K562 (cell line): ENCODE data around the gene CEP290. TPM values are rescaled to one million over a fixed set of nuclear protein-coding genes. Genes with fewer than 3 reads are reported as not detected.

ENCODE experiments used
- ATAC-seq: fragments of 200-7000 bp; cut with Tn5 transposase; 3 replicates; pipeline ENCODE4 v1.9.1; 2020; ENCODE audit warnings: moderate library complexity
- BruUV-seq: library from RNA; stranded (reverse); fragments of 400-500 nt; replicated peaks from 2 replicates; lab custom pipeline; 2021; lab: Mats Ljungman, UMichigan
- CTCF ChIA-PET: fragments of 300-600 bp; formaldehyde crosslinking; extraction: SDS; loops from one replicate; lab custom pipeline; 2021; ENCODE audit warnings: low intra/inter-chr PET ratio; lab: Yijun Ruan, JAX
- POLR2A ChIA-PET: fragments of 300-600, 350-650 bp; sonication (Branson Sonifier 250); formaldehyde crosslinking; extraction: SDS; loops from one replicate; lab custom pipeline; 2021; ENCODE audit warnings: antibody characterized with exemption, inconsistent platforms; lab: Yijun Ruan, JAX
- DNase-seq, 4 experiments: peaks; one replicate each; pipeline versions ENCODE4 v3.0.0 to v3.0.0-alpha.2; 2011 to 2018; ENCODE audit warnings: low spot score in 3 of 4, mixed read lengths in 3 of 4; ENCODE audit errors: extremely low read depth in 1 of 4
- FAIRE-seq: peaks from 2 replicates; lab custom pipeline; 2011; peaks lifted over from hg19 to GRCh38; lab: Jason Lieb, UNC
- H2AFZ ChIP-seq: 2 replicates; pipeline ENCODE4 v1.6.0; 2011; ENCODE audit warnings: low read depth, low read length, control low read depth, inconsistent platforms
- H3K27ac ChIP-seq: fragments of 200-600 bp; 3 replicates; pipeline ENCODE4 v1.8.0; 2011; ENCODE audit warnings: low read depth, mild to moderate bottlenecking, control low read depth, inconsistent platforms, low read length, moderate library complexity, mixed read lengths; ENCODE audit errors: extremely low read depth
- H3K27me3 ChIP-seq, 2 experiments: fragments of 300-600 bp in 1 of 2; 2 replicates in 1 of 2; 3 replicates in 1 of 2; pipeline versions ENCODE4 v1.6.0 to v1.8.0; 2011; ENCODE audit warnings: inconsistent platforms in 2 of 2, low read length in 2 of 2, mild to moderate bottlenecking in 1 of 2, mixed read lengths in 1 of 2, moderate library complexity in 1 of 2; ENCODE audit not compliant: control insufficient read depth in 2 of 2, insufficient read depth in 2 of 2
- H3K36me3 ChIP-seq: fragments of 300-600 bp; 3 replicates; pipeline ENCODE4 v1.8.0; 2011; ENCODE audit warnings: mild to moderate bottlenecking, low read length, inconsistent platforms; ENCODE audit not compliant: control insufficient read depth, insufficient read depth
- H3K4me1 ChIP-seq, 2 experiments: fragments of 200-600 bp in 1 of 2; replicated peaks in 1 of 2; 2 replicates in 1 of 2; 3 replicates in 1 of 2; pipeline versions ENCODE4 v1.5.1 to v1.8.0; 2011; ENCODE audit warnings: inconsistent platforms in 2 of 2, low read length in 2 of 2, mild to moderate bottlenecking in 1 of 2, mixed read lengths in 1 of 2, moderate library complexity in 1 of 2; ENCODE audit not compliant: control insufficient read depth in 2 of 2, insufficient read depth in 2 of 2
- H3K4me2 ChIP-seq: 2 replicates; pipeline ENCODE4 v1.6.1; 2011; ENCODE audit warnings: low read length, control low read depth, inconsistent platforms, mixed read lengths; ENCODE audit not compliant: insufficient read depth
- H3K4me3 ChIP-seq: fragments of 200-600 bp; sonication (generic), shearing (Covaris generic); 2 replicates; pipeline ENCODE4 v1.5.1; 2016; ENCODE audit warnings: control low read depth, inconsistent platforms
- H3K79me2 ChIP-seq: fragments of 200-600 bp; 3 replicates; pipeline ENCODE4 v1.8.0; 2011; ENCODE audit warnings: low read length, inconsistent platforms; ENCODE audit not compliant: control insufficient read depth, insufficient read depth
- H3K9ac ChIP-seq, 2 experiments: 2 replicates each; pipeline versions ENCODE4 v1.6.0 to v1.6.1; 2011; ENCODE audit warnings: low read depth in 2 of 2, low read length in 2 of 2, control low read depth in 1 of 2, inconsistent platforms in 1 of 2, mild to moderate bottlenecking in 1 of 2, mixed read lengths in 1 of 2; ENCODE audit not compliant: insufficient read depth in 1 of 2
- H3K9me1 ChIP-seq: one replicate; pipeline ENCODE4 v1.6.0; 2011; ENCODE audit warnings: inconsistent platforms, mild to moderate bottlenecking, low read length, moderate library complexity; ENCODE audit not compliant: control insufficient read depth, insufficient read depth
- H3K9me3 ChIP-seq: replicated peaks from 2 replicates; pipeline ENCODE4 v1.5.1; 2011; ENCODE audit warnings: low read depth, low read length, inconsistent platforms; ENCODE audit not compliant: control insufficient read depth, insufficient read depth
- H4K20me1 ChIP-seq: replicated peaks from 2 replicates; pipeline ENCODE4 v1.6.1; 2011; ENCODE audit warnings: low read length, inconsistent platforms, mixed read lengths; ENCODE audit not compliant: control insufficient read depth, insufficient read depth
- ARID2 ChIP-seq: fragments of 450-650 bp; IDR thresholded peaks from 2 replicates; pipeline ENCODE4 v1.6.1; 2017; ENCODE audit warnings: antibody characterized with exemption, mild to moderate bottlenecking
- CEBPG ChIP-seq, 3 experiments: fragments of 200-800 bp in 1 of 3; sonication (Bioruptor generic) in 1 of 3; sonication (generic) in 1 of 3; formaldehyde crosslinking in 1 of 3; IDR thresholded peaks in 2 of 3; conservative IDR thresholded peaks in 1 of 3; 2 replicates each; pipeline versions ENCODE4 v1.6.1 to v1.8.0; 2016 to 2022; ENCODE audit warnings: missing compliant biosample characterization in 2 of 3, missing genetic modification characterization in 2 of 3, mild to moderate bottlenecking in 1 of 3, missing genetic modification reagents in 1 of 3
- FOXJ2 ChIP-seq: fragments of 200-800 bp; sonication (Bioruptor generic); IDR thresholded peaks from 2 replicates; pipeline ENCODE4 v1.6.1; 2016; ENCODE audit warnings: missing genetic modification characterization, missing compliant biosample characterization
- HDAC1 ChIP-seq, 2 experiments: fragments of 450-650 bp; IDR thresholded peaks; 2 replicates each; pipeline ENCODE4 v1.6.1; 2016 to 2017; ENCODE audit warnings: inconsistent platforms in 1 of 2, mild to moderate bottlenecking in 1 of 2, moderate library complexity in 1 of 2
- HMG20A ChIP-seq: fragments of 450-650 bp; formaldehyde crosslinking; conservative IDR thresholded peaks from 2 replicates; pipeline ENCODE4 v1.4.0; 2020; ENCODE audit warnings: mild to moderate bottlenecking, mixed read lengths
- KHSRP ChIP-seq: fragments of 450-650 bp; IDR thresholded peaks from 2 replicates; pipeline ENCODE4 v1.6.1; 2017
- MYBL2 ChIP-seq, 2 experiments: fragments of 450-650 bp in 1 of 2; sonication (generic) in 1 of 2; formaldehyde crosslinking in 1 of 2; IDR thresholded peaks; 2 replicates each; pipeline versions ENCODE4 v1.6.1 to v1.8.1; 2017 to 2022; ENCODE audit warnings: borderline replicate concordance in 1 of 2, inconsistent platforms in 1 of 2, low read depth in 1 of 2, mild to moderate bottlenecking in 1 of 2, missing genetic modification reagents in 1 of 2, moderate library complexity in 1 of 2
- RBM17 ChIP-seq: fragments of 200-400 bp; formaldehyde crosslinking; IDR thresholded peaks from 2 replicates; pipeline ENCODE4 v1.6.1; 2017; ENCODE audit warnings: low read depth, mild to moderate bottlenecking, low read length, borderline replicate concordance
- TRIM24 ChIP-seq, 2 experiments: fragments of 450-650 bp; IDR thresholded peaks; 2 replicates each; pipeline ENCODE4 v1.6.1; 2016
- XRCC5 ChIP-seq: fragments of 200-400 bp; formaldehyde crosslinking; IDR thresholded peaks from 2 replicates; pipeline ENCODE4 v1.6.1; 2017; ENCODE audit warnings: low read depth, mild to moderate bottlenecking, low read length
- WGBS: fragments of 100-300 bp; shearing (Covaris generic); methylation state at CpG from one replicate; pipeline ENCODE4 v1.1.6; 2016; ENCODE audit warnings: low coverage, mixed read lengths; ENCODE audit not compliant: insufficient coverage; ENCODE audit errors: missing lambda C conversion rate; 5-methylcytosine and 5-hydroxymethylcytosine counted together
- in situ Hi-C: fragments of 300-500 bp; cut with MboI; formaldehyde crosslinking; loops from 4 replicates; pipeline ENCODE4 v1.15.0; 2018; ENCODE audit warnings: inconsistent platforms, mixed read lengths
- intact Hi-C: fragments of 100-400 bp; cut with micrococcal nuclease; formaldehyde crosslinking; loops from 2 replicates; pipeline ENCODE4 v1.14.2; 2022
- polyA plus RNA-seq, 8 experiments: library from polyadenylated mRNA; depleted of rRNA in 4 of 8; stranded (reverse) in 5 of 8; unstranded in 3 of 8; fragments of >200 nt; fragmentation: Nextera tagmentation in 2 of 8; fragmentation: Illumina TruSeq in 1 of 8; extraction: Ambion mirVana in 2 of 8; extraction: Trizol in 1 of 8; gene quantifications; 2 replicates each; pipeline versions ENCODE4 v1.2.1 to v1.2.3, GENCODE V29; 2011 to 2014; ENCODE audit warnings: inconsistent platforms in 1 of 8, missing spikeins in 1 of 8
- total RNA-seq, 7 experiments: library from RNA; depleted of rRNA in 6 of 7; stranded (reverse); fragments of >200 nt in 6 of 7; fragmentation: Illumina TruSeq in 2 of 7; extraction: Trizol in 2 of 7; gene quantifications; 2 replicates each; pipeline versions ENCODE4 v1.2.1 to v1.2.3, GENCODE V29; 2011 to 2021; ENCODE audit warnings: low replicate concordance in 1 of 7
- TF ChIP-seq, protein P1 (sequence below): fragments of 200-800 bp; sonication (Bioruptor generic); IDR thresholded peaks from 2 replicates; pipeline ENCODE4 v1.6.1; 2016; ENCODE audit warnings: missing genetic modification characterization, missing compliant biosample characterization
- TF ChIP-seq, protein P2 (sequence below): fragments of 250-450 bp; sonication (Bioruptor Pico); IDR thresholded peaks from 2 replicates; pipeline ENCODE4 v1.8.0; 2022; ENCODE audit warnings: moderate library complexity, mild to moderate bottlenecking, inconsistent platforms
- TF ChIP-seq, protein P3 (sequence below): sonication (generic); IDR thresholded peaks from 2 replicates; pipeline ENCODE4 v1.6.1; 2016

CEP290 gene
- total and polyA plus RNA-seq, 9 of the 15 experiments (the other 6 are each of a cell fraction or from before 2014, with no cell fraction given): 7.2 to 19.4 (median 18.1) TPM

DNA sequence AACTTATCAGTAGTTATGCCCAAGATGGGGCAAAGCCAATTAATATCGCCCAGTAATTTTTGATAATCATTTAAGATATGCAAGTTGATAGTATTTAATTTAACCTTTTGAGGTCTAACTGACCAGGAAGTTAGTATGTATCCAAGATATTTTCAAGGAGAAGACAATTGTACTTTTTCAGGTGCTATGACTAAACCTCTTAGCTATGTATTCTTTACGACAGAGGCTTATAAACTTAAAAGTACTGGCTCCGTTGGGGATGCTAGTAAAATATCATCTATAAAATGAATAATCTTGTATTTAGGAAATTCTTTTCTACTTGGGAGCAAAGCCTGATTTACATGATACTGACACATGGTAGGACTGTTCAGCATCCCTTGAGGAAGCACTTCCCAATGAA lies 40.5 kb upstream of the CEP290 start (continued):
- TF ChIP-seq, protein P1, sequence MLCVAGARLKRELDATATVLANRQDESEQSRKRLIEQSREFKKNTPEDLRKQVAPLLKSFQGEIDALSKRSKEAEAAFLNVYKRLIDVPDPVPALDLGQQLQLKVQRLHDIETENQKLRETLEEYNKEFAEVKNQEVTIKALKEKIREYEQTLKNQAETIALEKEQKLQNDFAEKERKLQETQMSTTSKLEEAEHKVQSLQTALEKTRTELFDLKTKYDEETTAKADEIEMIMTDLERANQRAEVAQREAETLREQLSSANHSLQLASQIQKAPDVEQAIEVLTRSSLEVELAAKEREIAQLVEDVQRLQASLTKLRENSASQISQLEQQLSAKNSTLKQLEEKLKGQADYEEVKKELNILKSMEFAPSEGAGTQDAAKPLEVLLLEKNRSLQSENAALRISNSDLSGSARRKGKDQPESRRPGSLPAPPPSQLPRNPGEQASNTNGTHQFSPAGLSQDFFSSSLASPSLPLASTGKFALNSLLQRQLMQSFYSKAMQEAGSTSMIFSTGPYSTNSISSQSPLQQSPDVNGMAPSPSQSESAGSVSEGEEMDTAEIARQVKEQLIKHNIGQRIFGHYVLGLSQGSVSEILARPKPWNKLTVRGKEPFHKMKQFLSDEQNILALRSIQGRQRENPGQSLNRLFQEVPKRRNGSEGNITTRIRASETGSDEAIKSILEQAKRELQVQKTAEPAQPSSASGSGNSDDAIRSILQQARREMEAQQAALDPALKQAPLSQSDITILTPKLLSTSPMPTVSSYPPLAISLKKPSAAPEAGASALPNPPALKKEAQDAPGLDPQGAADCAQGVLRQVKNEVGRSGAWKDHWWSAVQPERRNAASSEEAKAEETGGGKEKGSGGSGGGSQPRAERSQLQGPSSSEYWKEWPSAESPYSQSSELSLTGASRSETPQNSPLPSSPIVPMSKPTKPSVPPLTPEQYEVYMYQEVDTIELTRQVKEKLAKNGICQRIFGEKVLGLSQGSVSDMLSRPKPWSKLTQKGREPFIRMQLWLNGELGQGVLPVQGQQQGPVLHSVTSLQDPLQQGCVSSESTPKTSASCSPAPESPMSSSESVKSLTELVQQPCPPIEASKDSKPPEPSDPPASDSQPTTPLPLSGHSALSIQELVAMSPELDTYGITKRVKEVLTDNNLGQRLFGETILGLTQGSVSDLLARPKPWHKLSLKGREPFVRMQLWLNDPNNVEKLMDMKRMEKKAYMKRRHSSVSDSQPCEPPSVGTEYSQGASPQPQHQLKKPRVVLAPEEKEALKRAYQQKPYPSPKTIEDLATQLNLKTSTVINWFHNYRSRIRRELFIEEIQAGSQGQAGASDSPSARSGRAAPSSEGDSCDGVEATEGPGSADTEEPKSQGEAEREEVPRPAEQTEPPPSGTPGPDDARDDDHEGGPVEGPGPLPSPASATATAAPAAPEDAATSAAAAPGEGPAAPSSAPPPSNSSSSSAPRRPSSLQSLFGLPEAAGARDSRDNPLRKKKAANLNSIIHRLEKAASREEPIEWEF (CRISPR knock-in tag): no peak

DNA sequence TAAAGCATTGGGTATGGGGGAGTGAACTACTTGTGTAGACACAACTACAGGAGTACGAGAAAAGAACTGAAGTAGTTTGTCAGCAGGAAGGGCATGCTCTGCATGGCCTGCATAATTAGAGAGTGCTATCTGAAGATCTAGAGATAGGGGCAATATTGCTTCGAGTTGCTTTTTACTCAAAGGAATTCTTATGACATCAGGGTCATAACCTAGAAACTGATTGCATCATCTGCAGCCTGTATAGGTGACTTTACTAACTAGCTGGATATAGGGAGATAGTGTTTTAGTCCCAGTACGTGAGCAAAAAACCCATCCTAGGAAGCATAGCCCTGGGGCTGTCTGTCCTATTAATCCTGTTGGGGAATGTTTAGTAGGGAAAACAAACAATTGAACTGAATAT lies 40.0 kb upstream of the CEP290 start:
- Histone ChIP-seq H3K9me1 (no peaks in the 10 kb centered on the region), H3K4me3 (no peak overlapping the region), H3K36me3 (peaks cover 16% of the 10 kb centered on the region; the same call in 2 of the 3 replicates), H3K27ac (no peak overlapping the region), H3K4me1 (no peaks in the 10 kb centered on the region), H2AFZ (no peak overlapping the region), H3K9me3 (no peaks in the 10 kb centered on the region), H4K20me1 (no peaks in the 10 kb centered on the region), H3K9ac (no peak overlapping the region), H3K79me2 (no peaks in the 10 kb centered on the region), H3K4me2 (no peak overlapping the region), H3K27me3 (no peaks in the 10 kb centered on the region)
- ChIA-PET CTCF (no interaction called here), POLR2A (no interaction called here)
- BruUV-seq: no TSS peak
- intact Hi-C loops: no loop called here
- 30% methylated on average over 3 of the region's 3 CpGs for WGBS
- in situ Hi-C loops: no loop called here
- DNase-seq: no peak
- no peak for ATAC-seq
- no peak for FAIRE-seq
- TF ChIP-seq CEBPG (CRISPR knock-in tag; IDR thresholded peaks at IDR 0.05) (peak; percentile 60), CEBPG (tag; conservative IDR thresholded peaks at IDR 0.05 in 1 of 2, IDR thresholded peaks at IDR 0.05 in 1 of 2) (peak; percentile 86), RBM17 (no peak), ARID2 (no peak), XRCC5 (no peak), KHSRP (no peak), HMG20A (CRISPR knock-in tag) (no peak), FOXJ2 (tag) (no peak), TRIM24 (IDR thresholded peaks at IDR 0.05) (peak; percentile 14 to 23; a peak in 1 of 4 replicates), MYBL2 (IDR thresholded peaks at IDR 0.05; ENCODE audit: low read depth) (no peak), MYBL2 (CRISPR knock-in tag; IDR thresholded peaks at IDR 0.05; ENCODE audit: borderline replicate concordance) (no peak), HDAC1 (IDR thresholded peaks at IDR 0.05) (no peak)
- TF ChIP-seq, protein P2, sequence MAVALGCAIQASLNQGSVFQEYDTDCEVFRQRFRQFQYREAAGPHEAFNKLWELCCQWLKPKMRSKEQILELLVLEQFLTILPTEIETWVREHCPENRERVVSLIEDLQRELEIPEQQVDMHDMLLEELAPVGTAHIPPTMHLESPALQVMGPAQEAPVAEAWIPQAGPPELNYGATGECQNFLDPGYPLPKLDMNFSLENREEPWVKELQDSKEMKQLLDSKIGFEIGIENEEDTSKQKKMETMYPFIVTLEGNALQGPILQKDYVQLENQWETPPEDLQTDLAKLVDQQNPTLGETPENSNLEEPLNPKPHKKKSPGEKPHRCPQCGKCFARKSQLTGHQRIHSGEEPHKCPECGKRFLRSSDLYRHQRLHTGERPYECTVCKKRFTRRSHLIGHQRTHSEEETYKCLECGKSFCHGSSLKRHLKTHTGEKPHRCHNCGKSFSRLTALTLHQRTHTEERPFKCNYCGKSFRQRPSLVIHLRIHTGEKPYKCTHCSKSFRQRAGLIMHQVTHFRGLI (CRISPR knock-in tag): no peak
- TF ChIP-seq, protein P3, sequence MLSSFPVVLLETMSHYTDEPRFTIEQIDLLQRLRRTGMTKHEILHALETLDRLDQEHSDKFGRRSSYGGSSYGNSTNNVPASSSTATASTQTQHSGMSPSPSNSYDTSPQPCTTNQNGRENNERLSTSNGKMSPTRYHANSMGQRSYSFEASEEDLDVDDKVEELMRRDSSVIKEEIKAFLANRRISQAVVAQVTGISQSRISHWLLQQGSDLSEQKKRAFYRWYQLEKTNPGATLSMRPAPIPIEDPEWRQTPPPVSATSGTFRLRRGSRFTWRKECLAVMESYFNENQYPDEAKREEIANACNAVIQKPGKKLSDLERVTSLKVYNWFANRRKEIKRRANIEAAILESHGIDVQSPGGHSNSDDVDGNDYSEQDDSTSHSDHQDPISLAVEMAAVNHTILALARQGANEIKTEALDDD: peak; percentile 77
